GM23338 (cell line): ENCODE results near the gene MYO1G.

Experiments
- CREB1 ChIP-seq: fragments of 250-450 bp; sonication (Bioruptor Pico); IDR thresholded peaks from 2 replicates; pipeline ENCODE4 v1.5.0; 2020; ENCODE audit warnings: low read depth, mild to moderate bottlenecking, moderate library complexity
- EZH2 ChIP-seq: fragments of 200-600 bp; sonication (generic); IDR thresholded peaks from one replicate; pipeline ENCODE4 v1.8.0; 2017; ENCODE audit warnings: antibody characterized with exemption, mild to moderate bottlenecking, low read depth; ENCODE audit not compliant: unreplicated experiment
- EZH2phosphoT487 ChIP-seq: fragments of 200-600 bp; sonication (generic); IDR thresholded peaks from one replicate; pipeline ENCODE4 v1.8.1; 2018; ENCODE audit warnings: antibody characterized with exemption; ENCODE audit not compliant: unreplicated experiment
- JUNB ChIP-seq: IDR thresholded peaks from one replicate; pipeline ENCODE4 v1.6.1; 2016; ENCODE audit warnings: antibody characterized with exemption; ENCODE audit not compliant: unreplicated experiment
- POLR2AphosphoS5 ChIP-seq: IDR thresholded peaks from 2 replicates; pipeline ENCODE4 v1.6.1; 2016; ENCODE audit warnings: antibody characterized with exemption, low read depth
- REST ChIP-seq: IDR thresholded peaks from one replicate; pipeline ENCODE4 v1.6.1; 2018; ENCODE audit warnings: antibody characterized with exemption; ENCODE audit not compliant: unreplicated experiment
- STAT1 ChIP-seq: IDR thresholded peaks from one replicate; pipeline ENCODE4 v1.6.1; 2016; ENCODE audit warnings: antibody characterized with exemption; ENCODE audit not compliant: unreplicated experiment
- ZNF331 ChIP-seq: fragments of 250-450 bp; sonication (Bioruptor Pico); IDR thresholded peaks from 2 replicates; pipeline ENCODE4 v1.5.0; 2020; ENCODE audit warnings: low read depth, mild to moderate bottlenecking, moderate library complexity
- TF ChIP-seq, protein P1 (sequence below), 2 experiments: fragments of 200-600 bp in 1 of 2; sonication (generic) in 1 of 2; conservative IDR thresholded peaks; 2 replicates each; pipeline versions ENCODE4 v1.5.1 to v1.6.1; 2016 to 2017; ENCODE audit warnings: antibody characterized with exemption in 2 of 2, low read depth in 2 of 2, mild to moderate bottlenecking in 2 of 2, moderate library complexity in 1 of 2

DNA sequence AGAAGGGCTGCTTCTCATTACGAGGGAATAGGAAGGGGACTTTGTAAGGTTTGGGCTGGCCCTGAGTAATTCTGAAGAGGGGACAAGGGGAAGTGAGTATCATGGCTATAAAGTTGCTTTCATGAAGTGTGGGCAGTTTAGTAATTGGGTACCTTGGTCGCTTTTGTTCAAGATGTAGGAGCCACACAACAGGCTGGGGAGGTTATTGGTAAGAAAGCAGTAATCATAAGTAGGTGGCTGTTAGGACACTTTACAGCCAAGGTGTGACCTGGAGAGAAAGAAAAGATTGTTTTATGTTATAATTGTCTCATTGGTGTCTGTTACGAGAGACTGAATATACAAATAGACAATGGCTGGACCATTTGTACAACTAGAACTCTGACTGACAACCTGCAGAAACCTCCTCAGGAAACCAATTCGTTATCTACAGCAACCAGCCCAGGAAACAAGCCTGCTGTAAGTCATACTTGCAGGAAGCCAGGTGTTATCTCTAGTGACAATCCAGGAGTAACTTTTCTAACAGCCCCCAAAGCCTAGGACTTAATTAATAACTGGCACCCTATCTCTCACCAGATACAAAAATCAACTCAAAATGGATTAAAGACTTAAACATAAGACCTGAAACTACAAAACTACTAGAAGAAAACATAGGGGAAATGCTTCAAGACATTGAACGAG is 16.2 kb upstream of the MYO1G start:
- TF ChIP-seq EZH2phosphoT487 (no peak), POLR2AphosphoS5 (no peak), CREB1 (CRISPR knock-in tag) (no peak), REST (no peak), EZH2 (no peak), ZNF331 (CRISPR knock-in tag) (no peak), JUNB (no peak), STAT1 (no peak)
- TF ChIP-seq, protein P1, sequence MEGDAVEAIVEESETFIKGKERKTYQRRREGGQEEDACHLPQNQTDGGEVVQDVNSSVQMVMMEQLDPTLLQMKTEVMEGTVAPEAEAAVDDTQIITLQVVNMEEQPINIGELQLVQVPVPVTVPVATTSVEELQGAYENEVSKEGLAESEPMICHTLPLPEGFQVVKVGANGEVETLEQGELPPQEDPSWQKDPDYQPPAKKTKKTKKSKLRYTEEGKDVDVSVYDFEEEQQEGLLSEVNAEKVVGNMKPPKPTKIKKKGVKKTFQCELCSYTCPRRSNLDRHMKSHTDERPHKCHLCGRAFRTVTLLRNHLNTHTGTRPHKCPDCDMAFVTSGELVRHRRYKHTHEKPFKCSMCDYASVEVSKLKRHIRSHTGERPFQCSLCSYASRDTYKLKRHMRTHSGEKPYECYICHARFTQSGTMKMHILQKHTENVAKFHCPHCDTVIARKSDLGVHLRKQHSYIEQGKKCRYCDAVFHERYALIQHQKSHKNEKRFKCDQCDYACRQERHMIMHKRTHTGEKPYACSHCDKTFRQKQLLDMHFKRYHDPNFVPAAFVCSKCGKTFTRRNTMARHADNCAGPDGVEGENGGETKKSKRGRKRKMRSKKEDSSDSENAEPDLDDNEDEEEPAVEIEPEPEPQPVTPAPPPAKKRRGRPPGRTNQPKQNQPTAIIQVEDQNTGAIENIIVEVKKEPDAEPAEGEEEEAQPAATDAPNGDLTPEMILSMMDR (conservative IDR thresholded peaks at IDR 0.05; ENCODE audit: low read depth in 2 of 2), result no peak
